ENCODE measurements around the gene GALNT18. TPM values are rescaled to one million over a fixed set of nuclear protein-coding genes. Genes with fewer than 3 reads are reported as not detected.
A peak's percentile ranks its signal among the peaks of the same experiment; 100 is the strongest.

Gene GALNT18
- total RNA-seq, 1 donor from 2014 or later: 22.1 TPM

DNA sequence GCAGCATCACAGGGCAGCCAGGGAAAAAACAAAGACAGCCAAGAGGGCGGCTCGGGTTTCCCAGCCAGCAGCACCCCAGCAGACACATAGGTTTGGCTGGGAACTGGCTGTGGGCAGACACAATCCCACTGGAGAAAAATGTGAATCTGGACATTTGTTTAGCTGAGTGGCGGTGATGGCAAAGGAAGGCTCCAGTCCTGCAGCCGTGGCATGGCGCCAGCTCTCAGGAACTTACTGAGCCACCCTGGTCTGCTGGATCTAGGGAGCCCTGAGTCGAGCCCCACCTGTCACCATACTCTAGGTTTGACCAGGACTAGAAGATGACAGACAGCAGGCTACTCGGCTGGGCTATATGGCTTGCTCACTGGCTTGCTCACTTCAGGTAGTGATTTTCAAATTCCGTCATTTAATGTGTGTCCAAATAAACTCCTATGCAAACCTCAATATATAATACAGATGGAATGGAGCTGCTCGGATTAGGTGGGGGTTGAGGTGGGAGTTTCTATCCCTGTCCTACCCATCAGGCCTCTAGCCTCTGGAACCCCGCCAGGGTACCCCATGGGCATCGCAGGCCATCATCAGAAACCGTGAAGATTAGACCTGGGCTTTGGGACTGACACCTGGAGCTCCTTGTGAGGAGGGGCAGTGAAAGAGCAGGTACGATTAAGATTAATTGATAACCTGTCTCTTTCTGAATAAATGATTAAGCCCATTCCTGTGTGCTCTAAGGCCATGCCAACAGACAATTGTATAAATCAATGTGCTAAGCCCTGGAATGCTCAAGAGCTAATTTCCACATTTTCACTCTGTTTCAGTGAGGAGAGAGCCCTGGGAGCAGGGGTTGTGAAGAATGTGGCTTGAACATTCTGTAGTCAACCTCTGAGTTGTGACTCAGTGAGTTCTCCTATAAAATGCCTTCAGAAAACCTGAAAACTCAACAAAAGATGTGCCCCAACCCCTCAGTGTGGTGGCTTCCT is 42.5 kb downstream of the GALNT18 start:
- H3K27me3 ChIP-seq: no peaks in the 10 kb centered on the region
- no peak overlapping the region for H3K27ac ChIP-seq
- no peaks in the 10 kb centered on the region for H3K9me3 ChIP-seq
- no peaks in the 10 kb centered on the region for H3K36me3 ChIP-seq
- peak; percentile 70 to 81 for DNase-seq (ENCODE audit: extremely low spot score in 2 of 2)
- TF ChIP-seq POLR2AphosphoS5 (IDR thresholded peaks at IDR 0.05; ENCODE audit: insufficient read depth in 1 of 2, low read depth in 1 of 2) (no peak), POLR2A (IDR thresholded peaks at IDR 0.05) (no peak)
- TF ChIP-seq, protein P1, sequence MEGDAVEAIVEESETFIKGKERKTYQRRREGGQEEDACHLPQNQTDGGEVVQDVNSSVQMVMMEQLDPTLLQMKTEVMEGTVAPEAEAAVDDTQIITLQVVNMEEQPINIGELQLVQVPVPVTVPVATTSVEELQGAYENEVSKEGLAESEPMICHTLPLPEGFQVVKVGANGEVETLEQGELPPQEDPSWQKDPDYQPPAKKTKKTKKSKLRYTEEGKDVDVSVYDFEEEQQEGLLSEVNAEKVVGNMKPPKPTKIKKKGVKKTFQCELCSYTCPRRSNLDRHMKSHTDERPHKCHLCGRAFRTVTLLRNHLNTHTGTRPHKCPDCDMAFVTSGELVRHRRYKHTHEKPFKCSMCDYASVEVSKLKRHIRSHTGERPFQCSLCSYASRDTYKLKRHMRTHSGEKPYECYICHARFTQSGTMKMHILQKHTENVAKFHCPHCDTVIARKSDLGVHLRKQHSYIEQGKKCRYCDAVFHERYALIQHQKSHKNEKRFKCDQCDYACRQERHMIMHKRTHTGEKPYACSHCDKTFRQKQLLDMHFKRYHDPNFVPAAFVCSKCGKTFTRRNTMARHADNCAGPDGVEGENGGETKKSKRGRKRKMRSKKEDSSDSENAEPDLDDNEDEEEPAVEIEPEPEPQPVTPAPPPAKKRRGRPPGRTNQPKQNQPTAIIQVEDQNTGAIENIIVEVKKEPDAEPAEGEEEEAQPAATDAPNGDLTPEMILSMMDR (IDR thresholded peaks at IDR 0.05): no peak
- intact Hi-C loops (cut with DNase I): no loop called here
- H3K4me1 ChIP-seq: peaks cover 25% of the 10 kb centered on the region
- no peak overlapping the region for H3K4me3 ChIP-seq

DNA sequence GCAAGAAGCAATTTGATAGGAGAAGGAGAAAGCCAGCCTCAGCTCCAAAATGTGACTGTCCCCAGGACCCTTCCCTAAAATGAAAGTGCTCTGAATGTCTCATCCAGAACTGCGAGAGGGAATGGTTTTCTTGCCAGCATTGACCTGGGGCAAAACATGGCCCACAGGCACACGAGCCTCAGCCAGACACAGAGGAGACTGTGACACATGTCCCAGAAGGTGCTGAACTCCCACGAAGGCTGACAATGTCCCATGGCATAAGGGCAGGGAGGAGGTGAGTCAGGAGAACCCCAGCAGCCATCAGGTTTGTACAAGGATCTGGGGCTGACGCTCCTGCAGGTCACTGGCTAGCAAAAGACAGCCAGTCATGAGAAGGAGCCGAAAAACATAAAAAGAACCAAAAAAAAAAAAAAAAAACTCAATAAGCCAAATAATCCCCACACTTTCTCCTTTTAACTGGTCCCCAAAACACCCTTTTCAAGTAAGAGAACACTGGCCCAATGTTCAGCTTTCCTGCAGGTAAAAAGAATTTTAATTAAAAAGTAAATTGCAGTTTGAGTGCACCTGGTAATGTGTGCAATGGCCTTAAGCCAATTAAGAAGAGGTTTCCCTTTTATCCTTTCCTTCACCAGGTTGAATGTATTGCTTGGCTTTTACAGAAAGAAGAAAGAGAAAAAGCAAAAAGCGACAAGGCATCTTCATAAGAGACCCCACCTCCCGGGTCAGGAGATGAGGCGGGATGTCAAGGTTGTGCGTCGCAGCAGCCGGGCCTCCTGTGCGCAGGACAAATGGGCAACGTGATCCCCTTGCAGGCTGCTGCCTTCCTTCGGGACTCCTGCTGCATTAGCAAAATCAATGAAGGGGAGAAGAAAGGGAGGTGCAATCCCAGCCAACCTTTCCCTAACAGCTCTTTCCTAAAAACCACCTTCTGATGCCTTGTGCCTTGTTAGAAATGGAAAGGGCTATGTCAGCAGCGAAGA is 43.6 kb downstream of the GALNT18 start:
- intact Hi-C loops (cut with DNase I): no loop called here
- Histone ChIP-seq H3K36me3 (no peaks in the 10 kb centered on the region), H3K4me3 (no peak overlapping the region), H3K27ac (no peak overlapping the region), H3K9me3 (no peaks in the 10 kb centered on the region), H3K4me1 (peaks cover 25% of the 10 kb centered on the region), H3K27me3 (no peaks in the 10 kb centered on the region)
- DNase-seq (ENCODE audit: extremely low spot score in 2 of 2): peak; percentile 55 to 64
- TF ChIP-seq, protein P1 (IDR thresholded peaks at IDR 0.05): no peak
- TF ChIP-seq POLR2AphosphoS5 (IDR thresholded peaks at IDR 0.05; ENCODE audit: insufficient read depth in 1 of 2, low read depth in 1 of 2) (no peak), POLR2A (IDR thresholded peaks at IDR 0.05) (no peak)

DNA sequence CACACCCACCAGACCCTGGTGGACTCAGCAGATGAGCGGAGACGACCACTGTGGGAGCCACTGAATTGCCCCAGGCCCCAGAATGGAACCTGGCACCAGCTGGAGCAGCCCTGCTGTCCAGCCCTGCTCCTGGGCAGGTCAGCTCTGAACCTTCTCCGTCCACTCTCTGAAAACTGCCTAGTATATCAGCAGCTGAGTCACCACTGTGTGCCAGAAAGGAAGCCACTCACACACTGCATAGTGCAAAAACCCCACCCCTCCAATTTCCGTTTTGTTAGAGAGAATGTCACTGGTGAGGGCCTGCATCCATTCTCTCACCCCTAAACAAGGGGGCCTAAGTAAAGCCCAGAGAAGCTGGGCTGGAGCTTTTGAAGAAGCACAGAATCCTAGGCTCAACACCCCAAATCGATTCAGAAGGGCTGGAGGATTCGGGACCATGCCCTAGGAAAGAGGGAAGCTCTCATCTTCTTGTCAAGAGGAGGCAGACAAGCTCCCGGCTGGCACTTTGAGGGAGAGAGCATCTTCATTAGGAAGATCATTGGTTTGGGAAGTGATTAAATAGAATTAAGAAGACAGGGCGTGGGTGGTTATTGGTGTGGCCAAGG is 44.5 kb downstream of the GALNT18 start:
- H3K4me3 ChIP-seq: no peak overlapping the region
- DNase-seq (ENCODE audit: extremely low spot score in 2 of 2): peak; percentile 14 to 34
- no peaks in the 10 kb centered on the region for H3K36me3 ChIP-seq
- no peaks in the 10 kb centered on the region for H3K27me3 ChIP-seq
- TF ChIP-seq POLR2AphosphoS5 (IDR thresholded peaks at IDR 0.05; ENCODE audit: insufficient read depth in 1 of 2, low read depth in 1 of 2): no peak
- TF ChIP-seq, protein P1 (IDR thresholded peaks at IDR 0.05): no peak
- TF ChIP-seq POLR2A (IDR thresholded peaks at IDR 0.05): no peak
- intact Hi-C loops (cut with DNase I): no loop called here
- H3K27ac ChIP-seq: no peak overlapping the region
- H3K4me1 ChIP-seq: peaks cover 23% of the 10 kb centered on the region
- no peaks in the 10 kb centered on the region for H3K9me3 ChIP-seq

DNA sequence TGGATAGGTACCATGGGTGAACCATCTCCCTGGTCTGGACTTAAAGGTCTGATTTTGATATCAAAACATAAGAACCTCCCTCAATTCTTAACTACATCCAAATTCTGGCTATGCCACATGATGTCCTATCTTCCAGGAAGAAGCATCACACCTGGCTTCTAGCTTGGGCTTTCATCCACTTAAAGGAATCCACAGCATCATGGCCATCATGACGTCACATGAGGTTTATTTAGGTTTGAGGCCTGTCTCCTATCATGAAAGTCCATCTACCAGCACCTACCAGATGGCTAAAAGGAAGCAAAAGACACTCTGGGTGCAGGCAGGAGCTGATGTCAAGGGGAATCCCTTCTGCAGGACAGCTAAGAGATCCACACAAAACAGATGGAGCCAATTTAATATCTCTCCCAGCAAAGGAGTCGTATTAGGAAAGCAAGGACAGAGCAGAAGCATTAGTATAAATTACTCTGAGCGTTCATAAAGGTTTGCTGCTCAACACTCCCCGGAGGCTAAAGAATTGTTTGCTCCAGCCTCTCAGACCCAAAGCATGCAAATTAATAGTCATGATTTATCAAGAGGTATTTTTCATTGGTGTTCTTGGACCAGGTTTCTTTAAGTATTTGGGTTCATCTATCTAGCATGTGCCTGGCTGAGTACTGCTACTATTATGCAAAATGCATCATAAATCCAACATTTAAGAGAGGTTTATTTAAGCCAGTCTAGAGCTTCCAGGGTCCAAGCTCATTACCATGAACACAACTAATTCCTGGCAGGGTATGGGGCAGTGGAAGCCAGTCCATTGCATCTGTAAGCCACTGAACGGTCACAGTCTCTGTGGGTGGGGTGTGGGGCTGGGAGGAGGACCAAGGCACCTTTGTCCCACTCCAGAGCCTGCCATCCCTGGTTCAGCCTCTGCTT is 47.2 kb downstream of the GALNT18 start:
- Histone ChIP-seq H3K27me3 (no peaks in the 10 kb centered on the region), H3K27ac (no peak overlapping the region), H3K9me3 (no peaks in the 10 kb centered on the region), H3K36me3 (no peaks in the 10 kb centered on the region), H3K4me3 (no peak overlapping the region), H3K4me1 (peaks cover 9% of the 10 kb centered on the region)
- no peak for TF ChIP-seq POLR2A (IDR thresholded peaks at IDR 0.05)
- TF ChIP-seq, protein P1 (IDR thresholded peaks at IDR 0.05): no peak
- TF ChIP-seq POLR2AphosphoS5 (IDR thresholded peaks at IDR 0.05; ENCODE audit: insufficient read depth in 1 of 2, low read depth in 1 of 2): no peak
- intact Hi-C loops (cut with DNase I): no loop called here
- peak; percentile 34 to 37 for DNase-seq (ENCODE audit: extremely low spot score in 2 of 2)
